PC-9 (cell line): ENCODE data around the gene LRMDA.

Source experiments
- EZH2 ChIP-seq: fragments of 200-600 bp; sonication (generic); IDR thresholded peaks from 2 replicates; pipeline ENCODE4 v1.8.0; 2017; ENCODE audit warnings: antibody characterized with exemption, low read depth
- TF ChIP-seq, protein P1 (sequence below): fragments of 200-600 bp; sonication (generic); conservative IDR thresholded peaks from 2 replicates; pipeline ENCODE4 v1.6.1; 2017; ENCODE audit warnings: mixed run types, antibody characterized with exemption, mild to moderate bottlenecking, moderate library complexity

DNA sequence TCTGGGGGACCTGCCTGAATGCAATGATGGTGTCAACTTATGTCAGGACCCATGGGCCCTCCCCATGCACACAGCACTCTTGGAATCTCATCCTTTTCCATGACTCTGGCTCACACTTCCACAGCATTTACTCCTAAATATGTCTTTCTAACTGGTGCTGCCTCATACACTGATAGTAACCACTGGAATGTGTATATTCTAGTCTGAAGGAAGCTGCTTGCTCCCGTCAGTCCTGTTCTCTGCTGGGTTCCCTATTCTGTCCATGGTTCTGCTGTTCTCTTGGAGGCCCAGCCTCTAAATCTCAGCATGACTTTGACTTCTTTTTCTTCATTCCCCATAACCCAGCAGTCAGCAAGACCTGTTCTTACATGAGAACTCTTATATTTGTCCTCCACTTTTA, 1151.1 kb downstream of the LRMDA start:
- no peak for TF ChIP-seq EZH2
- TF ChIP-seq, protein P1, sequence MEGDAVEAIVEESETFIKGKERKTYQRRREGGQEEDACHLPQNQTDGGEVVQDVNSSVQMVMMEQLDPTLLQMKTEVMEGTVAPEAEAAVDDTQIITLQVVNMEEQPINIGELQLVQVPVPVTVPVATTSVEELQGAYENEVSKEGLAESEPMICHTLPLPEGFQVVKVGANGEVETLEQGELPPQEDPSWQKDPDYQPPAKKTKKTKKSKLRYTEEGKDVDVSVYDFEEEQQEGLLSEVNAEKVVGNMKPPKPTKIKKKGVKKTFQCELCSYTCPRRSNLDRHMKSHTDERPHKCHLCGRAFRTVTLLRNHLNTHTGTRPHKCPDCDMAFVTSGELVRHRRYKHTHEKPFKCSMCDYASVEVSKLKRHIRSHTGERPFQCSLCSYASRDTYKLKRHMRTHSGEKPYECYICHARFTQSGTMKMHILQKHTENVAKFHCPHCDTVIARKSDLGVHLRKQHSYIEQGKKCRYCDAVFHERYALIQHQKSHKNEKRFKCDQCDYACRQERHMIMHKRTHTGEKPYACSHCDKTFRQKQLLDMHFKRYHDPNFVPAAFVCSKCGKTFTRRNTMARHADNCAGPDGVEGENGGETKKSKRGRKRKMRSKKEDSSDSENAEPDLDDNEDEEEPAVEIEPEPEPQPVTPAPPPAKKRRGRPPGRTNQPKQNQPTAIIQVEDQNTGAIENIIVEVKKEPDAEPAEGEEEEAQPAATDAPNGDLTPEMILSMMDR = no peak
